Activated naive CD8-positive, alpha-beta T cell treated with anti-CD3 and anti-CD28 coated beads, Interleukin-2, amount 10 ng/mL, durations not matched to agents 7 days and 5 days (primary cell): ENCODE measurements around the gene ANKRD11. TPM values are rescaled to one million over a fixed set of nuclear protein-coding genes. Genes with fewer than 3 reads are reported as not detected.
"Not testable (repeated sequence)": the region's sequence is repeated elsewhere in the genome, so short reads cannot be mapped to it uniquely, and the experiment has no call there.

Experiments
- ATAC-seq: fragments of 150-1000 bp; cut with Tn5 transposase; one replicate; pipeline ENCODE4 v1.10.0; 2021; ENCODE audit warnings: low read depth, moderate library complexity
- POLR2A ChIA-PET: fragments of 350-600 bp; sonication (Branson Sonifier 250); formaldehyde crosslinking; loops from one replicate; lab custom pipeline; 2021; ENCODE audit warnings: antibody characterized with exemption; lab: Charles Lee
- DNase-seq: peaks from one replicate; pipeline ENCODE4 v3.0.0; 2021
- H3K27ac Mint-ChIP-seq: one replicate; pipeline ENCODE4 v1.8.0; 2022; ENCODE audit warnings: mild to moderate bottlenecking, mixed read lengths
- H3K27me3 Mint-ChIP-seq: one replicate; pipeline ENCODE4 v1.8.0; 2022; ENCODE audit warnings: mild to moderate bottlenecking, moderate library complexity, mixed read lengths
- H3K36me3 Mint-ChIP-seq: one replicate; pipeline ENCODE4 v1.8.0; 2021; ENCODE audit warnings: mild to moderate bottlenecking, mixed read lengths
- H3K4me1 Mint-ChIP-seq: one replicate; pipeline ENCODE4 v1.8.0; 2021; ENCODE audit warnings: mixed read lengths
- H3K4me3 Mint-ChIP-seq: one replicate; pipeline ENCODE4 v1.8.0; 2022; ENCODE audit warnings: mild to moderate bottlenecking, moderate library complexity, mixed read lengths
- H3K9me3 Mint-ChIP-seq: one replicate; pipeline ENCODE4 v1.8.0; 2021; ENCODE audit warnings: mixed read lengths
- total RNA-seq, 2 experiments: library from RNA; stranded (reverse); gene quantifications; one replicate each; pipeline ENCODE4 v1.2.3, GENCODE V29; 2021

Gene ANKRD11
- total RNA-seq, 2 experiments from 2014 or later = 213 to 217 TPM

GRCh38 chr16:89425523-89425922 is 64.8 kb downstream of the ANKRD11 start:
- DNase-seq (no peak), ATAC-seq (no peak)
- POLR2A ChIA-PET = no interaction called here
- peaks cover 57% of the 10 kb centered on the region for H3K4me1 Mint-ChIP-seq
- H3K4me3 Mint-ChIP-seq = no peak overlapping the region
- no peaks in the 10 kb centered on the region for H3K27me3 Mint-ChIP-seq
- no peaks in the 10 kb centered on the region for H3K9me3 Mint-ChIP-seq
- peaks cover 17% of the 10 kb centered on the region for H3K36me3 Mint-ChIP-seq
- H3K27ac Mint-ChIP-seq = no peak overlapping the region

DNA sequence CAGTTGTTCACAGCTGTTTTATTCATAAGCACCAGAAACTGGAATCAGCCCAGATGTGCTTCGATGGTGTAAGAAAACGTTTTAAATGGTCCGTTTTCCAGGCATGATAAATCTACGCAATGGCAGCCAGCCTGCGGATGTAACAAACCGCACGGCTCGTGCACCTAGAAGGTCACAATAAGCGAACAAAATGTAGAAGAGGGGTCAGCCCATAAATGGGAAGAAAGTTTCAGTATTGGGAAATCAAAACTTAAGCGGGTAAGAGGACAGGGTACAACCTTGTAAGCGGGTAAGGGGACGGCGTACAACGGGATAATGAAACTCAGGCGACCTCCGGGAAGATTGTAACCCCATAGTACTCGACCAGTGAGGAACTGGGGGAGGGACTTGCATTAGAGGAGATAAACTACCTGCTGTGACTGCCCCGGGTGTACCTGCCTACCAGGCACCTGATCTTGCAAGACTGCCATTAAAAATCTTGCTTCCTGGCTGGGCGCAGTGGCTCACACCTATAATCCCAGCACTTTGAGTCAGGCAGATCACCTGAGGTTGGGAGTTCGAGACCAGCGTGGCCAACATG is 66.6 kb downstream of the ANKRD11 start:
- peaks cover 17% of the 10 kb centered on the region for H3K36me3 Mint-ChIP-seq
- peak overlapping the region; percentile 58 for H3K4me3 Mint-ChIP-seq
- POLR2A ChIA-PET = interaction anchor here (1.1 to 1.4 kb wide), 3 partner anchors 9 to 83 kb away, joined by 4 to 9 read pairs (median 5); no protein-coding TSS in a partner anchor
- no peaks in the 10 kb centered on the region for H3K9me3 Mint-ChIP-seq
- peak overlapping the region; percentile 41 for H3K27ac Mint-ChIP-seq
- DNase-seq (no peak), ATAC-seq (no peak)
- H3K4me1 Mint-ChIP-seq = peaks cover 64% of the 10 kb centered on the region
- no peaks in the 10 kb centered on the region for H3K27me3 Mint-ChIP-seq

GRCh38 chr16:89422905-89423630 is 67.3 kb downstream of the ANKRD11 start:
- Mint-ChIP-seq H3K27me3 (no peaks in the 10 kb centered on the region), H3K9me3 (no peaks in the 10 kb centered on the region)

DNA sequence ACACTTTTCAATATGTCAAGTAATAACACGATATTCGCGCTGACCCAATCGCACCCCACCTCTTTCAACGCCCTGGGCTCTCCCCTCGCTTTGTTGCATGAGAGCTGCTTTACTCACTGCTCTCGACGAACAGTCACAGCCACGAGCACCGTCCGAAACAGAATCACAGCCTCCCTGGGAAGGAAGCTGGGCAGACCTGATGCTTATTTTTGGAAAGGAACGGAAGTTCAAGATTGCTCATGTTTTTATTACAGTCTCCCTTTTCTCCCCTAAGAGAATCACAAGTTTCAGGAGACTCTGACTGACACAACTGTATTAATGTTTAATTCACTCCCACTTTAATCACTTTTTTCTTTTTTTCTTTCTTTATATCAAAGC is 67.8 kb downstream of the ANKRD11 start:
- H3K4me1 Mint-ChIP-seq = peaks cover 67% of the 10 kb centered on the region
- peaks cover 20% of the 10 kb centered on the region for H3K36me3 Mint-ChIP-seq
- H3K9me3 Mint-ChIP-seq = no peaks in the 10 kb centered on the region

More at GRCh38 chr16:89422905-89423630, 67.3 kb downstream of the ANKRD11 start:
- ATAC-seq = peak; percentile 72
- Mint-ChIP-seq H3K4me1 (peaks cover 66% of the 10 kb centered on the region), H3K27ac (peak overlapping the region; percentile 49), H3K4me3 (peak overlapping the region; percentile 58), H3K36me3 (peaks cover 19% of the 10 kb centered on the region)
- POLR2A ChIA-PET = interaction anchor here (1.0 to 1.4 kb wide), 4 partner anchors 10 to 85 kb away, joined by 3 to 9 read pairs (median 4); partner anchors contain the start of gene SPG7
- DNase-seq = peak; percentile 66

GRCh38 chr16:89421300-89421699 is 69.1 kb downstream of the ANKRD11 start:
- peaks cover 16% of the 10 kb centered on the region for H3K36me3 Mint-ChIP-seq
- POLR2A ChIA-PET = not testable (repeated sequence)

More for the DNA sequence above, 67.8 kb downstream of the ANKRD11 start:
- no peaks in the 10 kb centered on the region for H3K27me3 Mint-ChIP-seq
- peak; percentile 34 for ATAC-seq
- H3K4me3 Mint-ChIP-seq = peak overlapping the region; percentile 58
- no peak for DNase-seq
- POLR2A ChIA-PET = interaction anchor here (1.0 to 1.4 kb wide), 4 partner anchors 10 to 86 kb away, joined by 3 to 9 read pairs (median 4); partner anchors contain the start of gene SPG7
- H3K27ac Mint-ChIP-seq = peak overlapping the region; percentile 49

GRCh38 chr16:89420204-89420603 is 70.2 kb downstream of the ANKRD11 start:
- Mint-ChIP-seq H3K4me3 (no peak overlapping the region), H3K9me3 (no peaks in the 10 kb centered on the region), H3K27ac (peak overlapping the region; percentile 20), H3K27me3 (no peaks in the 10 kb centered on the region), H3K36me3 (peaks cover 13% of the 10 kb centered on the region), H3K4me1 (peaks cover 57% of the 10 kb centered on the region)
- DNase-seq (no peak), ATAC-seq (no peak)
- POLR2A ChIA-PET = interaction anchor here (1.2 kb wide), 1 partner anchor 105 kb away, joined by 4 read pairs; no protein-coding TSS in a partner anchor

More at GRCh38 chr16:89421300-89421699, 69.1 kb downstream of the ANKRD11 start:
- not testable (repeated sequence) for H3K27ac Mint-ChIP-seq, H3K27me3 Mint-ChIP-seq, ATAC-seq, H3K9me3 Mint-ChIP-seq, H3K4me3 Mint-ChIP-seq, DNase-seq
- peaks cover 65% of the 10 kb centered on the region for H3K4me1 Mint-ChIP-seq

- Mint-ChIP-seq H3K27me3 (no peaks in the 10 kb centered on the region), H3K4me3 (no peak overlapping the region), H3K36me3 (peaks cover 10% of the 10 kb centered on the region), H3K27ac (no peak overlapping the region), H3K4me1 (peaks cover 45% of the 10 kb centered on the region), H3K9me3 (no peaks in the 10 kb centered on the region)
- DNase-seq = no peak
- POLR2A ChIA-PET = no interaction called here
- no peak for ATAC-seq
Measured at GRCh38 chr16:89418352-89418751, 72.0 kb downstream of the ANKRD11 start.

- Mint-ChIP-seq H3K9me3 (no peaks in the 10 kb centered on the region), H3K4me1 (peaks cover 45% of the 10 kb centered on the region), H3K27me3 (no peaks in the 10 kb centered on the region), H3K27ac (no peak overlapping the region), H3K36me3 (peaks cover 10% of the 10 kb centered on the region), H3K4me3 (no peak overlapping the region)
- no peak for ATAC-seq
- no peak for DNase-seq
- POLR2A ChIA-PET = no interaction called here
Measured at GRCh38 chr16:89417352-89417751, 73.0 kb downstream of the ANKRD11 start.

DNA sequence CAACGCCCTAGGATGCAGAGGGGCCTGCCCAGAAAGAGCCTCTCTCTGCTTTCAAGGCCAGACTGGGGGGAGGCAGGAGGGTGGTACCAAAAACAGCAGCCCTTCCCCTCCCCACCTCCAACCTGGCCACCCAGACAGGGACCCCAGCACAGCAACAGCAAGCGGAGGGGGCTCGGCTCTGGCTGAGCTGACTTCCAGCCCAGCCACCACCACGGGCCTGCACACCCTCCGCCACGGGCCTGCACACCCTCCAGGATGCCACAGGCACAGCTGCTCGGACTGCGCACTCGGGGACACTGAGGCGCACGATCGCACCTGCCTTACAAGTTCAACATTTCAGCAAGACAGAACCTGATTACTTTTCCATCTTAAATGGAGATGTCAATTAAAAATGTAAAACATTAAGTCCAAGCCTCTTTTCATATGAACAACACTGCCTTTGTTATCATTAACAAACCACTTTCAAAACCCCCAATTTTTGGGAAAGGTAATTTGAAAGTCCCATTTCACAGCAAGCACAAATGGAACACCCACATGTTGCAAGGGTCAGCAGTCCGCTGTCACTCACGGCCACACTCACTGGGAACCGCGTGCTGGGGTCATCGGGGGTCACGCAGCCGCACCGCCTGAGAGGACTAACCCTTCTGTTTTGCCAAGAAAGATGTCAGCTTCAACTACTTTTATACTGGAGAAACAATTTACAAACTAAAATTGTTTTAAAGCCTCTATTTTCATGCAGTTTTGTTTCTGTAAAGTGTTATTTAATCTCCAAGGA is 76.4 kb downstream of the ANKRD11 start:
- Mint-ChIP-seq H3K4me1 (peaks cover 52% of the 10 kb centered on the region), H3K27me3 (no peaks in the 10 kb centered on the region), H3K36me3 (peaks cover 10% of the 10 kb centered on the region), H3K9me3 (no peaks in the 10 kb centered on the region), H3K27ac (no peak overlapping the region), H3K4me3 (no peak overlapping the region)
- POLR2A ChIA-PET = no interaction called here
- ATAC-seq (no peak), DNase-seq (no peak)

GRCh38 chr16:89412811-89413210 is 77.5 kb downstream of the ANKRD11 start:
- Mint-ChIP-seq H3K4me3 (no peak overlapping the region), H3K9me3 (no peaks in the 10 kb centered on the region), H3K27ac (peak overlapping the region; percentile 38), H3K4me1 (peaks cover 61% of the 10 kb centered on the region), H3K36me3 (peaks cover 9% of the 10 kb centered on the region), H3K27me3 (no peaks in the 10 kb centered on the region)
- no peak for ATAC-seq
- POLR2A ChIA-PET = interaction anchor here (0.6 kb wide), 1 partner anchor 35 kb away, joined by 3 read pairs; no protein-coding TSS in a partner anchor
- no peak for DNase-seq

DNA sequence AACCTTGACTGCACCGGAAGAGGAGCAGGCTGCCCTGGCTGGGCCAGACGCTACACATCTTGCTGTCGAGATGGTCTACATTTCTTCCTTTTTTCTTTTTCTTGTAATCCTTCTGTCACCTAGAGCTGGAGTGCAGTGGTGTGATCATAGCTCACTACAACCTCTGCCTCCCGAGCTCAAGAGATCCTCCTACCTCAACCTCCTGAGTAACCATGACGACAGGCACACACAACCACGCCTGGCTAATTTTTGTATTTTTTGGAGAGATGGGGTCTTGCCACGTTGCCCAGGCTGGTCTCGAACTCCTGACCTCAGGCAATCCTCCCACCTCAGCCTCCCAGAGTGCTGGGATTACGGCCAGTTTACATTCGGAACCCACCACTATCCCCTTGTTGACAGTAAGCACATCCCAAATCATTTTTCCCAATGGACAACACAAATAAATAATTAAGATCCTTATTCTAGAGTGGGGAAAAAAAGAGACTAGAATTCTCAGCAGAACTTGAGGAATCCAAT is 79.0 kb downstream of the ANKRD11 start:
- H3K4me1 Mint-ChIP-seq = peaks cover 67% of the 10 kb centered on the region
- H3K27me3 Mint-ChIP-seq = no peaks in the 10 kb centered on the region
- no peaks in the 10 kb centered on the region for H3K9me3 Mint-ChIP-seq
- DNase-seq (no peak), ATAC-seq (no peak)
- H3K27ac Mint-ChIP-seq = peak overlapping the region; percentile 79
- H3K36me3 Mint-ChIP-seq = peaks cover 3% of the 10 kb centered on the region
- POLR2A ChIA-PET = interaction anchor here (0.9 kb wide), 1 partner anchor 29 kb away, joined by 3 read pairs; no protein-coding TSS in a partner anchor
- H3K4me3 Mint-ChIP-seq = peak overlapping the region; percentile 61

GRCh38 chr16:89410794-89411309 is 79.5 kb downstream of the ANKRD11 start:
- peak; percentile 20 for ATAC-seq
- Mint-ChIP-seq H3K27me3 (no peaks in the 10 kb centered on the region), H3K9me3 (no peaks in the 10 kb centered on the region), H3K4me3 (peak overlapping the region; percentile 61), H3K4me1 (peaks cover 69% of the 10 kb centered on the region), H3K36me3 (peaks cover 3% of the 10 kb centered on the region), H3K27ac (peak overlapping the region; percentile 79)
- POLR2A ChIA-PET = interaction anchor here (0.9 to 1.1 kb wide), 2 partner anchors 30 to 61 kb away, joined by 3 read pairs; no protein-coding TSS in a partner anchor
- DNase-seq = peak; percentile 49
